Fibroblast of lung (primary cell): Measurements from ENCODE around the gene IRF2BPL. TPM values are rescaled to one million over a fixed set of nuclear protein-coding genes. Genes with fewer than 3 reads are reported as not detected.

Experiments
- DNase-seq, 2 donors: peaks; one replicate each; pipeline versions ENCODE4 v3.0.0 to v3.0.0-alpha.2; 2010; ENCODE audit warnings: low read depth in 2 of 2
- H2AFZ ChIP-seq: 2 replicates; pipeline ENCODE4 v1.5.1; 2012; ENCODE audit warnings: low read length, control low read depth, inconsistent platforms
- H3K27ac ChIP-seq: 2 replicates; pipeline ENCODE4 v1.5.1; 2011; ENCODE audit warnings: low read length, control low read depth; ENCODE audit not compliant: insufficient read depth
- H3K27me3 ChIP-seq: 2 replicates; pipeline ENCODE4 v1.5.1; 2011; ENCODE audit warnings: mild to moderate bottlenecking, low read length; ENCODE audit not compliant: control insufficient read depth, insufficient read depth
- H3K36me3 ChIP-seq: 2 replicates; pipeline ENCODE4 v1.5.1; 2011; ENCODE audit warnings: low read length; ENCODE audit not compliant: control insufficient read depth, insufficient read depth
- H3K4me1 ChIP-seq: 2 replicates; pipeline ENCODE4 v1.5.1; 2011; ENCODE audit warnings: low read length; ENCODE audit not compliant: control insufficient read depth, insufficient read depth; ENCODE audit errors: extremely low read depth
- H3K4me2 ChIP-seq: 2 replicates; pipeline ENCODE4 v1.5.1; 2011; ENCODE audit warnings: low read length, control low read depth; ENCODE audit not compliant: insufficient read depth; ENCODE audit errors: extremely low read depth
- H3K4me3 ChIP-seq, 4 experiments: fragments of 200-600 bp in 1 of 4; sonication (generic) in 1 of 4; replicated peaks in 1 of 4; 2 replicates each; pipeline ENCODE4 v1.5.1; 2011 to 2016; ENCODE audit warnings: low read length in 4 of 4, low read depth in 3 of 4, mild to moderate bottlenecking in 3 of 4, control low read depth in 2 of 4, inconsistent platforms in 1 of 4, mixed read lengths in 1 of 4; ENCODE audit not compliant: insufficient read depth in 1 of 4; ENCODE audit errors: control extremely low read depth in 1 of 4
- H3K79me2 ChIP-seq: 2 replicates; pipeline ENCODE4 v1.5.1; 2012; ENCODE audit warnings: mild to moderate bottlenecking, low read length, inconsistent platforms; ENCODE audit not compliant: control insufficient read depth, insufficient read depth
- H3K9ac ChIP-seq: 2 replicates; pipeline ENCODE4 v1.5.1; 2011; ENCODE audit warnings: mild to moderate bottlenecking, low read length, control low read depth; ENCODE audit not compliant: insufficient read depth
- H3K9me3 ChIP-seq: 2 replicates; pipeline ENCODE4 v1.5.1; 2012; ENCODE audit warnings: low read depth, low read length; ENCODE audit not compliant: control insufficient read depth, insufficient read depth
- H4K20me1 ChIP-seq: 2 replicates; pipeline ENCODE4 v1.5.1; 2011; ENCODE audit warnings: low read length; ENCODE audit not compliant: control insufficient read depth, insufficient read depth; ENCODE audit errors: extremely low read depth
- EZH2 ChIP-seq: IDR thresholded peaks from 2 replicates; pipeline ENCODE4 v1.5.1; 2012; ENCODE audit warnings: low read length, control low read depth, mild to moderate bottlenecking; ENCODE audit errors: missing control alignments
- polyA plus RNA-seq, 2 donors: library from polyadenylated mRNA; depleted of rRNA in 1 of 2; stranded (reverse) in 1 of 2; unstranded in 1 of 2; fragments of >200 nt; gene quantifications; 2 replicates each; pipeline ENCODE4 v1.2.1, GENCODE V29; 2011 to 2012; ENCODE audit warnings: missing spikeins in 1 of 2
- total RNA-seq: library from RNA; depleted of rRNA; stranded (reverse); fragments of >200 nt; gene quantifications from 2 replicates; pipeline ENCODE4 v1.2.1, GENCODE V29; 2014
- TF ChIP-seq, protein P1 (sequence below), 2 donors: IDR thresholded peaks in 1 of 2; conservative IDR thresholded peaks in 1 of 2; 1 replicate in 1 of 2; 2 replicates in 1 of 2; pipeline ENCODE4 v1.5.1; 2011 to 2012; ENCODE audit warnings: low read length in 2 of 2, control low read depth in 1 of 2, inconsistent platforms in 1 of 2, low read depth in 1 of 2, mild to moderate bottlenecking in 1 of 2

IRF2BPL gene
- total and polyA plus RNA-seq, 2 donors (not counting 1 experiment from before 2014, with no cell fraction given) = 9.8 to 45.9 TPM

DNA sequence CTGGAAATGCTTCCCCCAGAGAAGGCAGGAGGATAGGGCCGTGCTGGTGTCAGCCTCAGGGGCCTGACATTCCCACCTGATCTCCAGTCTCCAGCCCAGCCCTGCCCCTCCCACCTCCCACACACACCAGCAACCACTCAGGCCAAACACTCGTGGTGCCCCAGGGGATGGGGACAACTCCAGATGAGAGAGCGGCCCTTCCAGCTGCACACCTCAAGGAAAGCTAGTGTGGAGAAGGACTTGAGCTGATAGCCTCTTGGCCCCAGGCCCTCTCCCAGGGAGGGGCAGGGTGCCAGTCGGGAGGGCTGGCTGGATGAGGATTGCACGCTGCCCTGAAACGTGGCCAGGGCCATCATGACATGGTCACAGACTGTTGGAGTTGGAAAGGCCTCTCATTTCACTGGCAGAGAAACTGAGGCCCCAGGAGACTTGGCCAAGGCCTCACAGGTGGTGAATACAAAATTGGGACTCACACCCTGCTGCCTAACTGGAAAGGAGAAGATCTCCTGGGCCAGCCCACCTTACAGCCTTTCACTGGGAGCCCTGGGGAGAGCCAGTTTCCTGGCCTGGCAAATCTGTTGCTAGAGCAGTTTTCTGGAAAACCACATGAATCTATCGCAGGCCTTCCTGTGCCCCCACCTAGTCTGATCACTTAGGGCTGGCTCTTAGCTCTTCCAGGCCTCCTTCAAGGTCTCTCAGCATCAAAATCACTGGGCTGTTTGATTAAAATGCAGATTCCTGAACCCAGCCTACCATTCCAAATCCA, 52.1 kb downstream of the IRF2BPL start:
- Histone ChIP-seq H4K20me1 (no peaks in the 10 kb centered on the region), H3K27ac (no peak overlapping the region), H3K27me3 (no peaks in the 10 kb centered on the region), H3K9me3 (no peaks in the 10 kb centered on the region), H3K79me2 (no peaks in the 10 kb centered on the region), H3K4me3 (no peak overlapping the region), H3K9ac (no peak overlapping the region), H3K4me1 (no peaks in the 10 kb centered on the region), H3K36me3 (no peaks in the 10 kb centered on the region), H3K4me2 (no peak overlapping the region), H2AFZ (no peak overlapping the region)
- TF ChIP-seq, protein P1, sequence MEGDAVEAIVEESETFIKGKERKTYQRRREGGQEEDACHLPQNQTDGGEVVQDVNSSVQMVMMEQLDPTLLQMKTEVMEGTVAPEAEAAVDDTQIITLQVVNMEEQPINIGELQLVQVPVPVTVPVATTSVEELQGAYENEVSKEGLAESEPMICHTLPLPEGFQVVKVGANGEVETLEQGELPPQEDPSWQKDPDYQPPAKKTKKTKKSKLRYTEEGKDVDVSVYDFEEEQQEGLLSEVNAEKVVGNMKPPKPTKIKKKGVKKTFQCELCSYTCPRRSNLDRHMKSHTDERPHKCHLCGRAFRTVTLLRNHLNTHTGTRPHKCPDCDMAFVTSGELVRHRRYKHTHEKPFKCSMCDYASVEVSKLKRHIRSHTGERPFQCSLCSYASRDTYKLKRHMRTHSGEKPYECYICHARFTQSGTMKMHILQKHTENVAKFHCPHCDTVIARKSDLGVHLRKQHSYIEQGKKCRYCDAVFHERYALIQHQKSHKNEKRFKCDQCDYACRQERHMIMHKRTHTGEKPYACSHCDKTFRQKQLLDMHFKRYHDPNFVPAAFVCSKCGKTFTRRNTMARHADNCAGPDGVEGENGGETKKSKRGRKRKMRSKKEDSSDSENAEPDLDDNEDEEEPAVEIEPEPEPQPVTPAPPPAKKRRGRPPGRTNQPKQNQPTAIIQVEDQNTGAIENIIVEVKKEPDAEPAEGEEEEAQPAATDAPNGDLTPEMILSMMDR (conservative IDR thresholded peaks at IDR 0.05 in 1 of 2, IDR thresholded peaks at IDR 0.05 in 1 of 2; ENCODE audit: low read depth in 1 of 2, low read length in 2 of 2) = no peak
- no peak for TF ChIP-seq EZH2
- no peak for DNase-seq

GRCh38 chr14:76975812-76976211, 52.7 kb downstream of the IRF2BPL start:
- H2AFZ ChIP-seq = no peak overlapping the region
- H3K36me3 ChIP-seq = no peaks in the 10 kb centered on the region

GRCh38 chr14:76975051-76975450, 53.5 kb downstream of the IRF2BPL start:
- Histone ChIP-seq H3K4me2 (no peak overlapping the region), H3K27me3 (no peaks in the 10 kb centered on the region), H4K20me1 (no peaks in the 10 kb centered on the region), H3K4me1 (no peaks in the 10 kb centered on the region), H3K9me3 (no peaks in the 10 kb centered on the region), H3K4me3 (no peak overlapping the region), H3K27ac (no peak overlapping the region), H2AFZ (no peak overlapping the region), H3K9ac (no peak overlapping the region), H3K79me2 (no peaks in the 10 kb centered on the region), H3K36me3 (no peaks in the 10 kb centered on the region)
- TF ChIP-seq, protein P1 (conservative IDR thresholded peaks at IDR 0.05 in 1 of 2, IDR thresholded peaks at IDR 0.05 in 1 of 2; ENCODE audit: low read depth in 1 of 2, low read length in 2 of 2) = no peak
- no peak for TF ChIP-seq EZH2
- DNase-seq = no peak

More at GRCh38 chr14:76975812-76976211, 52.7 kb downstream of the IRF2BPL start:
- no peak overlapping the region for H3K4me3 ChIP-seq
- no peaks in the 10 kb centered on the region for H3K79me2 ChIP-seq
- H3K9me3 ChIP-seq = no peaks in the 10 kb centered on the region
- no peaks in the 10 kb centered on the region for H3K27me3 ChIP-seq
- no peak for DNase-seq
- H4K20me1 ChIP-seq = no peaks in the 10 kb centered on the region
- no peak overlapping the region for H3K27ac ChIP-seq
- H3K4me1 ChIP-seq = no peaks in the 10 kb centered on the region
- no peak overlapping the region for H3K9ac ChIP-seq
- H3K4me2 ChIP-seq = no peak overlapping the region
- TF ChIP-seq, protein P1 (conservative IDR thresholded peaks at IDR 0.05 in 1 of 2, IDR thresholded peaks at IDR 0.05 in 1 of 2; ENCODE audit: low read depth in 1 of 2, low read length in 2 of 2) = no peak
- no peak for TF ChIP-seq EZH2

Other genes starting within 250 kb of the IRF2BPL start
- 5.1 and 6.6 TPM in 2 replicates for gene ANGEL1, start 215.8 kb downstream of the IRF2BPL start, total RNA-seq
- gene ANGEL1, start 215.8 kb downstream of the IRF2BPL start, polyA plus RNA-seq = 7.0 and 8.4 TPM in 2 replicates
- not detected in 2 replicates for gene LRRC74A, start 202.3 kb downstream of the IRF2BPL start, total RNA-seq
- gene LRRC74A, start 202.3 kb downstream of the IRF2BPL start, polyA plus RNA-seq = not detected in 2 replicates
- 10.8 and 12.1 TPM in 2 replicates for gene CIPC, start 69.5 kb upstream of the IRF2BPL start, total RNA-seq
- 8.9 and 12.8 TPM in 2 replicates for gene CIPC, start 69.5 kb upstream of the IRF2BPL start, polyA plus RNA-seq
- gene ZDHHC22, start 113.1 kb upstream of the IRF2BPL start, total RNA-seq = not detected in 2 replicates
- not detected in 2 replicates for gene ZDHHC22, start 113.1 kb upstream of the IRF2BPL start, polyA plus RNA-seq
- 0.66 TPM in 1 of 2 replicates, not detected in the other for gene TMEM63C, start 153.1 kb upstream of the IRF2BPL start, total RNA-seq
- gene TMEM63C, start 153.1 kb upstream of the IRF2BPL start, polyA plus RNA-seq = not detected in 2 replicates
- gene NGB, start 242.5 kb upstream of the IRF2BPL start, total RNA-seq = not detected in 2 replicates
- gene NGB, start 242.5 kb upstream of the IRF2BPL start, polyA plus RNA-seq = not detected in 2 replicates